Endothelial cell of umbilical vein (primary cell): ENCODE results near the gene MAPT. TPM values are rescaled to one million over a fixed set of nuclear protein-coding genes. Genes with fewer than 3 reads are reported as not detected.

Experiments
- BruUV-seq: library from RNA; stranded (reverse); fragments of 400-500 nt; replicated peaks from 2 replicates; lab custom pipeline; 2021; lab: Mats Ljungman, UMichigan
- CTCF ChIA-PET: fragments of 300-600, 350-600 bp; sonication (Branson Sonifier 250); formaldehyde crosslinking; loops from one replicate; lab custom pipeline; 2021; ENCODE audit warnings: antibody characterized with exemption, inconsistent platforms; lab: Charles Lee
- POLR2A ChIA-PET: fragments of 300-600, 350-600 bp; sonication (Branson Sonifier 250); formaldehyde crosslinking; loops from one replicate; lab custom pipeline; 2021; ENCODE audit warnings: antibody characterized with exemption, inconsistent platforms; lab: Charles Lee
- DNase-seq: peaks from one replicate; pipeline ENCODE4 v3.0.0-alpha.2; 2011; ENCODE audit warnings: low read depth, low spot score
- FAIRE-seq: peaks from 2 replicates; lab custom pipeline; 2011; peaks lifted over from hg19 to GRCh38; lab: Jason Lieb, UNC
- H2AFZ ChIP-seq: 2 replicates; pipeline ENCODE4 v1.6.0; 2012; ENCODE audit warnings: low read depth, low read length, control low read depth, inconsistent platforms
- H3K27ac ChIP-seq: 2 replicates; pipeline ENCODE4 v1.5.1; 2011; ENCODE audit warnings: low read depth, mild to moderate bottlenecking, control low read depth, low read length, moderate library complexity; ENCODE audit not compliant: insufficient read depth
- H3K27me3 ChIP-seq, 2 experiments: 2 replicates each; pipeline versions ENCODE4 v1.6.0 to v1.6.1; 2011; ENCODE audit warnings: low read length in 2 of 2, mixed read lengths in 1 of 2; ENCODE audit not compliant: control insufficient read depth in 2 of 2, insufficient read depth in 2 of 2
- H3K36me3 ChIP-seq, 2 experiments: 2 replicates in 1 of 2; 3 replicates in 1 of 2; pipeline ENCODE4 v1.5.1; 2011; ENCODE audit warnings: low read length in 2 of 2, mild to moderate bottlenecking in 1 of 2, moderate library complexity in 1 of 2; ENCODE audit not compliant: control insufficient read depth in 2 of 2, insufficient read depth in 2 of 2; ENCODE audit errors: extremely low read depth in 1 of 2
- H3K4me1 ChIP-seq: 3 replicates; pipeline ENCODE4 v1.5.1; 2011; ENCODE audit warnings: mild to moderate bottlenecking, low read length; ENCODE audit not compliant: control insufficient read depth, insufficient read depth; ENCODE audit errors: extremely low read depth
- H3K4me2 ChIP-seq: 2 replicates; pipeline ENCODE4 v1.6.1; 2011; ENCODE audit warnings: low read length, control low read depth, mixed read lengths; ENCODE audit not compliant: insufficient read depth
- H3K4me3 ChIP-seq, 3 experiments: fragments of 200-600 bp in 1 of 3; sonication (generic), shearing (Covaris generic) in 1 of 3; replicated peaks in 1 of 3; 2 replicates each; pipeline ENCODE4 v1.5.1; 2011 to 2016; ENCODE audit warnings: control low read depth in 3 of 3, low read length in 3 of 3, mild to moderate bottlenecking in 2 of 3, inconsistent platforms in 1 of 3, low read depth in 1 of 3, moderate library complexity in 1 of 3; ENCODE audit not compliant: insufficient read depth in 1 of 3
- H3K79me2 ChIP-seq: 2 replicates; pipeline ENCODE4 v1.6.0; 2012; ENCODE audit warnings: low read length, inconsistent platforms; ENCODE audit not compliant: control insufficient read depth, insufficient read depth
- H3K9ac ChIP-seq: replicated peaks from 2 replicates; pipeline ENCODE3; 2011; ENCODE audit warnings: low read length, control low read depth; ENCODE audit not compliant: insufficient read depth; ENCODE audit errors: extremely low read depth
- H3K9me1 ChIP-seq: replicated peaks from 3 replicates; pipeline ENCODE4 v1.6.0; 2011; ENCODE audit warnings: mild to moderate bottlenecking, low read length; ENCODE audit not compliant: control insufficient read depth, insufficient read depth; ENCODE audit errors: extremely low read depth
- H3K9me3 ChIP-seq: replicated peaks from 2 replicates; pipeline ENCODE4 v1.5.1; 2012; ENCODE audit warnings: low read length, inconsistent platforms; ENCODE audit not compliant: control insufficient read depth, insufficient read depth
- H4K20me1 ChIP-seq: replicated peaks from 2 replicates; pipeline ENCODE3; 2011; ENCODE audit warnings: mild to moderate bottlenecking, low read length; ENCODE audit not compliant: control insufficient read depth, insufficient read depth; ENCODE audit errors: extremely low read depth
- EZH2 ChIP-seq: IDR thresholded peaks from 2 replicates; pipeline ENCODE4 v1.6.1; 2012; ENCODE audit warnings: borderline replicate concordance, low read depth, mild to moderate bottlenecking, moderate library complexity, low read length, inconsistent platforms; ENCODE audit not compliant: severe bottlenecking
- FOS ChIP-seq: IDR thresholded peaks from 2 replicates; pipeline ENCODE4 v1.6.1; 2011; ENCODE audit warnings: mild to moderate bottlenecking, low read length, moderate library complexity, borderline replicate concordance; ENCODE audit not compliant: insufficient read depth
- GATA2 ChIP-seq: IDR thresholded peaks from 2 replicates; pipeline ENCODE4 v1.7.0; 2011; ENCODE audit warnings: low read depth, mild to moderate bottlenecking, moderate library complexity, mixed read lengths, low read length; ENCODE audit not compliant: insufficient read length, insufficient read depth
- JUN ChIP-seq: IDR thresholded peaks from 2 replicates; pipeline ENCODE4 v1.6.1; 2011; ENCODE audit warnings: borderline replicate concordance, low read depth; ENCODE audit not compliant: insufficient read length, insufficient read depth
- MYC ChIP-seq: IDR thresholded peaks from one replicate; pipeline ENCODE4 v1.6.1; 2011; ENCODE audit warnings: mild to moderate bottlenecking, low read depth, low read length
- POLR2A ChIP-seq: IDR thresholded peaks from 2 replicates; pipeline ENCODE4 v1.6.1; 2012; ENCODE audit warnings: low read depth, mild to moderate bottlenecking, control low read depth, low read length
- POLR2AphosphoS5 ChIP-seq: IDR thresholded peaks from 2 replicates; pipeline ENCODE4 v1.6.1; 2012; ENCODE audit warnings: low read depth, mild to moderate bottlenecking, control low read depth, low read length, moderate library complexity; ENCODE audit not compliant: insufficient read depth
- dilution Hi-C: fragments of 300-500 bp; cut with MboI; formaldehyde crosslinking; loops from one replicate; pipeline ENCODE4 v1.15.0; 2019; ENCODE audit warnings: low sequenced_read_pairs; ENCODE audit not compliant: extremely low pct_ligation_motif_present
- intact Hi-C: fragments of 100-400 bp; cut with micrococcal nuclease; formaldehyde crosslinking; loops from one replicate; pipeline ENCODE4 v1.10.0; 2022
- polyA plus RNA-seq, 4 experiments: library from polyadenylated mRNA; depleted of rRNA in 3 of 4; stranded (reverse) in 3 of 4; unstranded in 1 of 4; fragments of >200 nt; gene quantifications; 2 replicates each; pipeline versions ENCODE4 v1.2.1 to v1.2.3, GENCODE V29; 2011 to 2012; ENCODE audit warnings: missing spikeins in 1 of 4
- total RNA-seq: library from RNA; stranded (reverse); gene quantifications from 2 replicates; pipeline ENCODE4 v1.2.3, GENCODE V29; 2021
- TF ChIP-seq, protein P1 (sequence below), 2 donors: IDR thresholded peaks; 1 replicate in 1 of 2; 2 replicates in 1 of 2; pipeline ENCODE4 v1.5.1; 2011; ENCODE audit warnings: low read length in 2 of 2, mild to moderate bottlenecking in 2 of 2, moderate library complexity in 2 of 2, control low read depth in 1 of 2, inconsistent platforms in 1 of 2, low read depth in 1 of 2; ENCODE audit not compliant: insufficient read depth in 1 of 2; ENCODE audit errors: extremely low read depth in 1 of 2
- TF ChIP-seq, protein P2 (sequence below): IDR thresholded peaks from 2 replicates; pipeline ENCODE4 v1.6.1; 2011; ENCODE audit not compliant: insufficient read depth, insufficient read length

Gene MAPT
- total and polyA plus RNA-seq, 2 donors (not counting 3 experiments of a cell fraction or from before 2014, with no cell fraction given), result 0.04 to 0.51 TPM

DNA sequence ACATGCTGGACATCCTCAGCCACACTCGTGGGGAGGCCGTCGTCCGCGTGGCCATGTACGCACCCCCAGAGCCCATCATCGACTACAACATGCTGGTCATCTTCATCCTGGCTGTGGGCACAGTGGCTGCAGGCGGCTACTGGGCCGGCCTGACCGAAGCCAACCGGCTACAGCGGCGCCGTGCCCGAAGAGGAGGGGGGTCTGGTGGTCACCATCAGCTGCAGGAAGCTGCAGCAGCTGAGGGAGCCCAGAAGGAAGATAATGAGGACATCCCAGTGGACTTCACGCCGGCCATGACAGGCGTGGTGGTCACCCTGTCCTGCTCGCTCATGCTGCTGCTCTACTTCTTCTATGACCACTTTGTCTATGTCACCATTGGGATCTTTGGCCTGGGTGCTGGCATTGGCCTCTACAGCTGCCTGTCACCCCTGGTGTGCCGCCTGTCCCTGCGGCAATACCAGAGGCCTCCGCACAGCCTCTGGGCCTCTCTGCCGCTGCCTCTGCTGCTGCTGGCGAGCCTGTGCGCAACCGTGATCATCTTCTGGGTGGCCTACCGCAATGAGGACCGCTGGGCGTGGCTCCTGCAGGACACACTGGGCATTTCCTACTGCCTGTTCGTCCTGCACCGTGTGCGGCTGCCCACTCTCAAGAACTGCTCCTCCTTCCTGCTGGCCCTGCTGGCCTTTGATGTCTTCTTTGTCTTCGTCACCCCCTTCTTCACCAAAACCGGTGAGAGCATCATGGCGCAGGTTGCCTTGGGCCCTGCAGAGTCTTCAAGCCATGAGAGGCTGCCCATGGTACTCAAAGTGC, 48.8 kb upstream of the MAPT start:
- H3K9me1 ChIP-seq, result no peaks in the 10 kb centered on the region
- ChIA-PET CTCF (interaction anchor here (1.5 kb wide), 1 partner anchor 9 kb away, joined by 3 read pairs; no protein-coding TSS in a partner anchor), POLR2A (no interaction called here)
- no peak overlapping the region for H2AFZ ChIP-seq
- no peak overlapping the region for H3K4me2 ChIP-seq
- H3K4me3 ChIP-seq, result no peak overlapping the region
- no peak overlapping the region for H3K9ac ChIP-seq
- no TSS peak for BruUV-seq
- H3K27ac ChIP-seq, result no peak overlapping the region
- FAIRE-seq (no peak), DNase-seq (no peak)
- no peaks in the 10 kb centered on the region for H3K79me2 ChIP-seq
- H4K20me1 ChIP-seq, result no peaks in the 10 kb centered on the region
- intact Hi-C loops, result no loop called here
- dilution Hi-C loops, result no loop called here
- no peaks in the 10 kb centered on the region for H3K36me3 ChIP-seq
- H3K9me3 ChIP-seq, result no peaks in the 10 kb centered on the region
- no peaks in the 10 kb centered on the region for H3K27me3 ChIP-seq
- TF ChIP-seq, protein P1, sequence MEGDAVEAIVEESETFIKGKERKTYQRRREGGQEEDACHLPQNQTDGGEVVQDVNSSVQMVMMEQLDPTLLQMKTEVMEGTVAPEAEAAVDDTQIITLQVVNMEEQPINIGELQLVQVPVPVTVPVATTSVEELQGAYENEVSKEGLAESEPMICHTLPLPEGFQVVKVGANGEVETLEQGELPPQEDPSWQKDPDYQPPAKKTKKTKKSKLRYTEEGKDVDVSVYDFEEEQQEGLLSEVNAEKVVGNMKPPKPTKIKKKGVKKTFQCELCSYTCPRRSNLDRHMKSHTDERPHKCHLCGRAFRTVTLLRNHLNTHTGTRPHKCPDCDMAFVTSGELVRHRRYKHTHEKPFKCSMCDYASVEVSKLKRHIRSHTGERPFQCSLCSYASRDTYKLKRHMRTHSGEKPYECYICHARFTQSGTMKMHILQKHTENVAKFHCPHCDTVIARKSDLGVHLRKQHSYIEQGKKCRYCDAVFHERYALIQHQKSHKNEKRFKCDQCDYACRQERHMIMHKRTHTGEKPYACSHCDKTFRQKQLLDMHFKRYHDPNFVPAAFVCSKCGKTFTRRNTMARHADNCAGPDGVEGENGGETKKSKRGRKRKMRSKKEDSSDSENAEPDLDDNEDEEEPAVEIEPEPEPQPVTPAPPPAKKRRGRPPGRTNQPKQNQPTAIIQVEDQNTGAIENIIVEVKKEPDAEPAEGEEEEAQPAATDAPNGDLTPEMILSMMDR (IDR thresholded peaks at IDR 0.05; ENCODE audit: extremely low read depth in 1 of 2, insufficient read depth in 1 of 2, low read depth in 1 of 2, low read length in 2 of 2), result no peak
- TF ChIP-seq JUN, result no peak
- no peak for TF ChIP-seq GATA2
- no peak for TF ChIP-seq POLR2A
- TF ChIP-seq EZH2, result no peak
- TF ChIP-seq POLR2AphosphoS5, result no peak
- no peak for TF ChIP-seq FOS
- no peak for TF ChIP-seq MYC
- TF ChIP-seq, protein P2, sequence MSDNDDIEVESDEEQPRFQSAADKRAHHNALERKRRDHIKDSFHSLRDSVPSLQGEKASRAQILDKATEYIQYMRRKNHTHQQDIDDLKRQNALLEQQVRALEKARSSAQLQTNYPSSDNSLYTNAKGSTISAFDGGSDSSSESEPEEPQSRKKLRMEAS, result no peak
- H3K4me1 ChIP-seq, result no peaks in the 10 kb centered on the region
